HG03342 (cell line): ENCODE data around the gene SIRT5.

ENCODE experiments used
- ATAC-seq: cut with Tn5 transposase; IDR thresholded peaks from one replicate; pipeline ENCODE4 v1.9.1; 2021; ENCODE audit warnings: mild to moderate bottlenecking, moderate library complexity; ENCODE audit not compliant: unreplicated experiment

The SIRT5 gene

GRCh38 chr6:13586603-13587542, 12.5 kb downstream of the SIRT5 start:
- no peak for ATAC-seq

DNA sequence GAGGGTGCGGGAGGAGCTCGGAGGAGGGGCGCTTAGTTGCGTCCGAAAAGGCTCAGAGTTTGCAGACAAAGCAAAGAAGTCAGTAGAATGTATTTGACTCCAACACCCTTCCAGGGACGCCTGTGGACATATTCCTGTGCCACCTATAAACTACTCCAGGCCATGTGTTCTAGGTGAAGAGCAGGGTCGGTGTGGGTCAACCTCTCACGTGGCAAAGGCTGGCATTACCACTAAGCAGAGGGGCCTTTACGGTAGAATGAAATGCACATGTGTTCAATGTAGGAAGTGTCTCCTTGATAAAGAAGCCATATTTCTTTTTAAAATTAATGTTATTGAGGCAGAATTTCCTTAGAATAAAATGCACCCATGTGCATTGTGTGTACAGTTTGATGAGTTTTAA, 15.4 kb downstream of the SIRT5 start:
- ATAC-seq: no peak

GRCh38 chr6:13590574-13591153, 16.3 kb downstream of the SIRT5 start:
- ATAC-seq: no peak

GRCh38 chr6:13591205-13591921, 17.0 kb downstream of the SIRT5 start:
- ATAC-seq: no peak

DNA sequence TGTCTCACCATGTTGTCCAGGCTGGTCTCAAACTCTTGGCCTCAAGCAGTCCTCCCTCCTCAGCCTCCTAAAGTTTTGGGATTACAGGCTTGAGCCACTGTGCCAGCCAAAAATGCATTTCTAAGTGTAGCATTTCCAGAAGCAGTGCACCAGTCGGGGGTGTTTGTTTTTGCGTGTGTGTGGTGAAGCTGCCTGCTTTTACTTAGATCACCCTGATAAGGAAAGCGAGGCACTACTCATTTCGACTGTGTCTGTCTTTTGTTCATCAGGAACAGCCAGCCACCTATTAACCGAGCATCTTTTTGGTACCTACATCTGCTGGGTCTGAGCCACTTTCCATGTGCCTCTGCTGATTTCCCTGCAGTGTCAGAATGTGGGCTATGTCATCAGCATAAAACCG, 18.7 kb downstream of the SIRT5 start:
- no peak for ATAC-seq

DNA sequence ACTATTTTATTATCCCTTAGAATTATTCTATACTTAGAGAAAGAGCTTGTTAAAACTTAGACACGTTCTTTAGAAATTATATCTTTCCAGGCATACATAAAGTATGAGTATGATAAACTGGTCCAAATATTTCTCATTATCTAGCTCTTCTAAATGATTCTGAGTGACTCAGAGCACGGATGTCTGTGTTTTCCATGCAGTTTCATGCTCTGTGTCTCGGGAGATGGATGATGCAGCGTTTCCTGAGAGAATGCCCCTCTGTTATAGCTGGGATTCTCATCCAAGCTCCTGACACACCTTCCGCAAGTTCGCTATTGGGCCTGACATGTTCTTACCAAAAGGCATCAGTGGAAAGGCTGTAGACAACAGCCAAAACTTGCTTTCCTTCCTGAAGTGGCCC, 19.3 kb downstream of the SIRT5 start:
- ATAC-seq: no peak

- no peak for ATAC-seq
These were observed 22.7 kb downstream of the SIRT5 start for GRCh38 chr6:13597073-13597472.

DNA sequence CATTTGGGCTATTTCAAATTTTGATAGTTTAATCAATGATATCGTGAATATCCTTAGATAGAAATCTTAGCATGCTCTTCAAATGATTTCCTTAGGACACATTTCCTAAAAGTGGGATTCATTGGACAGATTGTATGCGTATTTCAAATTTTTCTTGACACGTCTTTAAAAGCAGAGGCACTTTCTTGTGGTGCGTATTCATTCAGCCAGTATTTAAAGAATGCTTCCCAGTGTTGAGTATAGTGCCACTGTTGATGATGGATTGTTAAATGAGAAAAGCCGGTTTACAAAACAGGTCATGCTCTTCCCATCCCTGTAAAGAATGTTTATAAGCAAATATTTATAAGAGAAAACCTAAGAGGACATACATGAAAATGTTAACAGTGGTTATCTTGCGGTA, 25.6 kb downstream of the SIRT5 start:
- no peak for ATAC-seq

DNA sequence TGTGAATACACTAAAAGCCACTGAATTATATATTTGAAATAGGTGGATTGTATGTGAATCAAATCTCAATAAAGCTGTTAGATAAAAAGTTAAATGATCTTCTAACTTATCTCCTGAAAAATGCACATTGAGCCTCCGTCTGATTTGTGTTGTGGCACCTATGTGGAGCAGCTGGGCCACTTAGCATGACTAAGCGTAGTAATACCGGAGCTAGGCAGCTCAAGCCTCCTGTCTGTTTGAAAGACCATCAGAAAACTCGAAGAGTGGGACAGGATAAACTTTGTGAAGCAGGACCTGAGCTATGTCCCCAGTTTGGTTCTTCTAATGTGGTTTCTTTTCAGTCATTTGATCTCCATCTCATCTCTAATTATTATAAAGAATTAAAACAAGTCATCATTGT, 29.7 kb downstream of the SIRT5 start:
- ATAC-seq: no peak

GRCh38 chr6:13604546-13605416, 30.4 kb downstream of the SIRT5 start:
- no peak for ATAC-seq

DNA sequence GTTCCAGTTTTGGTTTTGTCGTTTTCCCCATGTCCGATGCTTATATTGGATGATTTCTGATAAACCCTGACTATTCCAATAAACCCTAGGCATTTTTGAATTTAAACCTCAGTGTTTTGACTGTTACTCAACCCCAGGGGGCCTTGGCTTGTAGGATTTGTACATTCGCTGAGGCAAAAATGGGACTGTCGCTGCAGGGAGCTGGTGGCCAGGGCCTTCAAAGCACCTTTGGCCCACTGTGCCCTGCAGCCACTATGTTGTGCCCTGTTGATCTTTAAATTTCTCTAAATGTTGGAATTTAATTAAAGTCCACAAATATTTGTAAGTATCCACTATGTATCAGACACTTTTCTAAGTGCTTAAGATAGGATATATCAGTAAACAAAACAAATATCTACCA, 31.2 kb downstream of the SIRT5 start:
- ATAC-seq: no peak

GRCh38 chr6:13611715-13612114, 37.3 kb downstream of the SIRT5 start:
- no peak for ATAC-seq

DNA sequence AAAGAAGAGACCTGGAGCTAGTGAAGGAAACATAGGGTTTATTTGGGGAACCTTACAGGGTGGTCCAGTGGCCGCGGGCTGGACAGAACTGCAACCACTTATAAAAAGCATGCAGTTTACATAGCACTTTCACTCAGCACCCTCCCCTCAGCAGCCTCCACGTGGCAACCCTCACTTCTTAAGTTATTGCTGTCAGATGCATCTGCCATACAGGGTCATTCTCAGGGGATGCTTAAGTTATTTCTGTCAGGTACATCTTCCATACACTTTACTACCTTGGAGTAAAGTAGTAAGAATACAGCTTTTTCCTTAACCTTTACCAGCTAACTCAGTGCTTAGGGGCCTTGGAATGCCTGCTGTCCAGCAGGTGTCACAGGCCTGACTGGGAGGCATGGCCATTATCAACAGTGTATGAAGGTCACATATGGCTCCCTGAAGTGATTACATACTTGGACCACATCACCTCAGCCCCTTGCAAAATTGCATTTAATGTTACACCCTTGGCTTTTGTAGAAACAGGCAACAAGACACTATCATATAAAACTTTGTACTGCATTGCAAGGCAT, 38.7 kb downstream of the SIRT5 start:
- no peak for ATAC-seq

- peak; percentile 18 for ATAC-seq
These were observed 39.9 kb downstream of the SIRT5 start for GRCh38 chr6:13614126-13614925.

- ATAC-seq: peak; percentile 87
These were observed 40.8 kb downstream of the SIRT5 start, which contains the start of gene NOL7 for GRCh38 chr6:13614926-13615791. Gene NOL7 (plus strand): TSS chr6:13615335. CDS start chr6:13615359, 24 bp downstream.

DNA sequence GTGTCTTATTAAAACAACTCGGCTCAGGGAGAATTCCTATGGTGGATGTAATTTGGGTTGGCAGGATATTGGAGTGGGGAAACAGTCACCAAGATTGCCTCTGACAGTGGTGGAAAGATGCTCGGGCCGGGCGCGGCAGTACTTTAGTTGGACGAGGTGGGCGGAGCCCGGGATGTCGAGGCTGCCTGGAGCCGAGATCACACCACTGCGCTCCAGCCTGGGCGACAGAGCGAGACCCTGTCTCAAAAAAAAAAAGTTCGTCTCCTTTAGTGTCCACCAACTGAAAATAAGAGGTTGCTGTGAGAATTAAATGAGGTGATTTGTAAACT, 41.4 kb downstream of the SIRT5 start:
- ATAC-seq: no peak

GRCh38 chr6:13617066-13617465, 42.7 kb downstream of the SIRT5 start:
- no peak for ATAC-seq

DNA sequence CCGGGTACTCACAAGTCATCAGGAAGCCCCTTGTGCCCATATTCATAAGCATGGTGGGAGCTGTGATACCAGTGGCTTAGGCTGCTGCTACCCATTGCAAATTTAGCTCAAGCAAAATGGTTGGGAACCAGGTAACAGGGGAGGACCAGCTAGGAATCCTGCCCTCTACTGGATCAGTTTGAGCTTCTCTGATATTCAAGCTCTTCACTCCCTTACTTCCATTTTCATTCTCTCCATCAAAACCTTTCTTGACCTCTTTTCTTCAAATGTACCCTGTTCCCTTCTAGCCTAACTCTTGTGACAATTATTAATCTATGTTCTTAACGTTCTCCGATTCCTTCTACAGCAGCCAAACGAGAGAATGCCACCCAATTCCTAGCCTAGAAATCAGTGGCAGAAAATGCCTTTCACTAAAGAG, 50.5 kb downstream of the SIRT5 start:
- no peak for ATAC-seq
